Liver (tissue), 9 donors: ENCODE results near the gene CACNG8. TPM values are rescaled to one million over a fixed set of nuclear protein-coding genes. Genes with fewer than 3 reads are reported as not detected.

Experiments used
- DNase-seq: peaks from one replicate; pipeline ENCODE4 v3.0.0-alpha.2; 2017; ENCODE audit warnings: low spot score
- H3K27ac ChIP-seq, 2 donors: one replicate each; pipeline ENCODE4 v1.7.0; 2013; ENCODE audit warnings: inconsistent platforms in 2 of 2, low read length in 2 of 2, control low read depth in 1 of 2, low read depth in 1 of 2, mild to moderate bottlenecking in 1 of 2
- H3K27me3 ChIP-seq, 4 donors: one replicate each; pipeline versions ENCODE4 v1.6.1 to v1.7.0; 2013; ENCODE audit warnings: low read length in 3 of 4, inconsistent platforms in 1 of 4, mild to moderate bottlenecking in 1 of 4, moderate library complexity in 1 of 4; ENCODE audit not compliant: control insufficient read depth in 4 of 4, insufficient read depth in 4 of 4
- H3K36me3 ChIP-seq, 4 donors: one replicate each; pipeline versions ENCODE4 v1.6.1 to v1.7.0; 2013; ENCODE audit warnings: low read length in 3 of 4, mild to moderate bottlenecking in 3 of 4, low read depth in 1 of 4, moderate library complexity in 1 of 4; ENCODE audit not compliant: control insufficient read depth in 4 of 4, insufficient read depth in 3 of 4
- H3K4me1 ChIP-seq, 4 donors: one replicate each; pipeline versions ENCODE4 v1.6.1 to v1.7.0; 2013; ENCODE audit warnings: low read length in 3 of 4, mild to moderate bottlenecking in 3 of 4, moderate library complexity in 1 of 4; ENCODE audit not compliant: control insufficient read depth in 4 of 4, insufficient read depth in 4 of 4
- H3K4me3 ChIP-seq, 3 donors: one replicate each; pipeline versions ENCODE4 v1.6.1 to v1.7.0; 2013; ENCODE audit warnings: low read length in 3 of 3, control low read depth in 1 of 3, low read depth in 1 of 3, mild to moderate bottlenecking in 1 of 3
- H3K9ac ChIP-seq, 2 donors: one replicate each; pipeline ENCODE4 v1.7.0; 2013; ENCODE audit warnings: low read length in 2 of 2, mild to moderate bottlenecking in 2 of 2, moderate library complexity in 2 of 2, control low read depth in 1 of 2, low read depth in 1 of 2
- H3K9me3 ChIP-seq, 4 donors: one replicate each; pipeline versions ENCODE4 v1.6.1 to v1.7.0; 2013; ENCODE audit warnings: low read length in 3 of 4; ENCODE audit not compliant: control insufficient read depth in 4 of 4
- ATF3 ChIP-seq: IDR thresholded peaks from 2 replicates; pipeline ENCODE4 v1.6.1; 2016; ENCODE audit warnings: antibody characterized with exemption
- CTCF ChIP-seq: fragments of 150-350 bp; IDR thresholded peaks from 2 replicates; pipeline ENCODE4 v1.5.1; 2017; ENCODE audit warnings: improper control_type of control experiment, low read depth, low read length; ENCODE audit not compliant: missing input control
- EGR1 ChIP-seq, 2 donors: IDR thresholded peaks; 2 replicates each; pipeline ENCODE4 v1.6.1; 2016 to 2018; ENCODE audit warnings: antibody characterized with exemption in 2 of 2, low read depth in 2 of 2
- FOXA2 ChIP-seq: IDR thresholded peaks from 2 replicates; pipeline ENCODE4 v1.6.1; 2016; ENCODE audit warnings: antibody characterized with exemption
- GABPA ChIP-seq, 2 donors: IDR thresholded peaks in 1 of 2; conservative IDR thresholded peaks in 1 of 2; 2 replicates each; pipeline ENCODE4 v1.6.1; 2016; ENCODE audit warnings: antibody characterized with exemption in 2 of 2, mild to moderate bottlenecking in 1 of 2, moderate library complexity in 1 of 2
- HNF4A ChIP-seq, 2 donors: conservative IDR thresholded peaks; 2 replicates each; pipeline ENCODE4 v1.6.1; 2016; ENCODE audit warnings: antibody characterized with exemption in 2 of 2, mild to moderate bottlenecking in 2 of 2
- JUND ChIP-seq, 2 donors: IDR thresholded peaks; 2 replicates each; pipeline ENCODE4 v1.6.1; 2016; ENCODE audit warnings: antibody characterized with exemption in 2 of 2
- SP1 ChIP-seq: IDR thresholded peaks from 2 replicates; pipeline ENCODE4 v1.6.1; 2018; ENCODE audit warnings: antibody characterized with exemption, mild to moderate bottlenecking
- WGBS: extraction: QIAGEN DNeasy Blood & Tissue Kit; methylation state at CpG from one replicate; pipeline ENCODE4 v1.1.7; 2013; 5-methylcytosine and 5-hydroxymethylcytosine counted together
- polyA plus RNA-seq, 2 donors: library from polyadenylated mRNA; stranded (reverse) in 1 of 2; unstranded in 1 of 2; fragments of 200-250 nt in 1 of 2; fragments of >200 nt in 1 of 2; fragmentation: Nextera tagmentation in 1 of 2; extraction: Ambion mirVana in 1 of 2; gene quantifications; one replicate each; pipeline versions ENCODE4 v1.2.1 to v1.2.3, GENCODE V29; 2013 to 2015
- total RNA-seq, 2 donors: library from RNA; depleted of rRNA; stranded (reverse); fragments of >200 nt; gene quantifications; one replicate each; pipeline ENCODE4 v1.2.3, GENCODE V29; 2014
- donor health status: healthy.
- donor health status: healthy.
- donor health status: healthy.
- donor health status: healthy.
- donor health status: healthy.

CACNG8 gene
- total and polyA plus RNA-seq, 4 donors, result under 0.01 TPM; not detected in 3

GRCh38 chr19:53977429-53977990, 14.8 kb downstream of the CACNG8 start:
- DNase-seq, result peak; percentile 70
- 3% methylated on average over 9 of the region's 9 CpGs for WGBS
- H3K4me3 ChIP-seq, result peak overlapping the region in 1 of 3 donors; percentile 5

GRCh38 chr19:53977991-53978731, 15.4 kb downstream of the CACNG8 start:
- Histone ChIP-seq H3K9me3 (no peaks in the 10 kb centered on the region), H3K36me3 (no peaks in the 10 kb centered on the region), H3K9ac (no peak overlapping the region), H3K4me3 (peak overlapping the region in 1 of 3 donors; percentile 5), H3K4me1 (peaks cover 4 to 10% (median 5%) of the 10 kb centered on the region in 4 donors), H3K27me3 (peaks cover 0 to 14% (median 8%) of the 10 kb centered on the region in 4 donors), H3K27ac (no peak overlapping the region)
- DNase-seq, result no peak
- no peak for TF ChIP-seq EGR1 (IDR thresholded peaks at IDR 0.05; ENCODE audit: low read depth in 2 of 2)
- peak; percentile 22 for TF ChIP-seq SP1
- WGBS, result 7% methylated on average over 54 of the region's 54 CpGs

More at GRCh38 chr19:53977429-53977990, 14.8 kb downstream of the CACNG8 start:
- peaks cover 4 to 10% (median 5%) of the 10 kb centered on the region in 4 donors for H3K4me1 ChIP-seq
- H3K9ac ChIP-seq, result no peak overlapping the region
- H3K9me3 ChIP-seq, result no peaks in the 10 kb centered on the region
- TF ChIP-seq GABPA (IDR thresholded peaks at IDR 0.05 in 1 of 2, conservative IDR thresholded peaks at IDR 0.05 in 1 of 2) (no peak), HNF4A (conservative IDR thresholded peaks at IDR 0.05) (peak in 1 of 2 donors; percentile 44)
- peaks cover 0 to 14% (median 6%) of the 10 kb centered on the region in 4 donors for H3K27me3 ChIP-seq
- H3K36me3 ChIP-seq, result no peaks in the 10 kb centered on the region
- H3K27ac ChIP-seq, result no peak overlapping the region

GRCh38 chr19:53978975-53979801, 16.5 kb downstream of the CACNG8 start:
- H3K9me3 ChIP-seq, result peaks cover 0 to 3% (median 1%) of the 10 kb centered on the region in 4 donors
- WGBS, result 6% methylated on average over 19 of the region's 19 CpGs
- no peak for TF ChIP-seq ATF3
- no peak for TF ChIP-seq JUND (IDR thresholded peaks at IDR 0.05)
- TF ChIP-seq CTCF, result no peak
- TF ChIP-seq FOXA2, result no peak
- no peaks in the 10 kb centered on the region for H3K36me3 ChIP-seq
- no peak overlapping the region for H3K4me3 ChIP-seq
- H3K27me3 ChIP-seq, result peaks cover 4 to 15% (median 11%) of the 10 kb centered on the region in 4 donors
- DNase-seq, result no peak
- H3K4me1 ChIP-seq, result peaks cover 4 to 10% (median 5%) of the 10 kb centered on the region in 4 donors
- no peak overlapping the region for H3K27ac ChIP-seq
- H3K9ac ChIP-seq, result no peak overlapping the region
